ENCODE results near the gene HTR3B. TPM values are rescaled to one million over a fixed set of nuclear protein-coding genes. Genes with fewer than 3 reads are reported as not detected.
"Not testable (repeated sequence)": the region's sequence is repeated elsewhere in the genome, so short reads cannot be mapped to it uniquely, and the experiment has no call there.

HTR3B gene
- polyA plus RNA-seq, 1 of the 3 experiments (the other 2 are of a cell fraction), result not detected

DNA sequence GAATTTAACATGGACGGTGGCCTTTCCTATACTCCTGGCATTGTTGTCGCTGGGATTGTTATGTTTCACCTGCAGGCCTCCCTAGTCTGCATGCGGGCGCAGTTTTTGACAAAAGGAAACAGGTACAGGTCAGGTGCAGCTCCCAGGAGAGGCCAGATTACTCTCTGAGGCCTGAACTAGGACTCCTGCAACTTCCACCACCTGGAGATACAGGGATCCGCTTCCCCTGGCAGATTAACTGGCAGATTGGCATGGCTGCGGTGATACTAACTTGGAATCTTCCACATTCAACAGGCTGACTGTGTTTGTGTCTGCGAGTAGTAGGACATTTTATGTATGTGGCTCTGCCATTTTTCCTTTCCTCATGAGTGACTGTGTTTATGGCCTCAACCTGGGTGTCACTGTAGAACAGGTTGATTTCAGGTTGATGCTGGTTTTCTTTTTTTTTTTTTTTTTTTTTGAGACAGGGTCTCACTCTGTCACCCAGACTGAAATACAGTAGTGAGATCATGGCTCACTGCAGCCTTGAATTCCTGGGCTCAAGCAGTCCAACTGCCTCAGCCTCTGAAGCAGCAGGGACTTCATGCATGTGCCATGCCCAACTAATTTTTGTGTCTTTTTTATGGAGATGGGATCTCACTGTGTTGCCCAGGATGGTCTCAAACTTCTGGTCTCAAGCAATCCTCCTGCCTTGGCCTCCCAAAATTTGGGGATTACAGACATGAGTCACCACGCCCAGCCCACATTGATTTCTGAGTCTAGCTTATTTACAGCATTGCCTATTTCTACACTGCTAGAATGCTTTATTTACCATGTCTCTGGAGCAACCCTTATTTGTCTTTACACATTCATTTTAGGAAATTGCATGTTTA, 27.6 kb upstream of the HTR3B start:
- no peak for DNase-seq
- Histone ChIP-seq H4K20me1 (ENCODE audit: insufficient read depth) (no peaks in the 10 kb centered on the region), H3K9me2 (no peaks in the 10 kb centered on the region), H3K9me3 (no peaks in the 10 kb centered on the region), H3K79me2 (ENCODE audit: insufficient read depth) (peaks cover 31% of the 10 kb centered on the region; the same call in 1 of the 2 replicates), H3K27ac (ENCODE audit: low read depth in 2 of 2, low read length in 1 of 2) (no peak overlapping the region), H3K27me3 (ENCODE audit: insufficient read depth) (no peaks in the 10 kb centered on the region), H3K4me1 (ENCODE audit: control insufficient read depth in 1 of 2, insufficient read depth in 2 of 2, low read depth in 1 of 2, low read length in 1 of 2) (peaks cover 8 to 10% of the 10 kb centered on the region in 2 experiments; a peak in 3 of 4 replicates), H3K36me3 (replicated peaks in 1 of 2; ENCODE audit: control insufficient read depth in 1 of 2, insufficient read depth in 2 of 2, low read length in 1 of 2) (no peaks in the 10 kb centered on the region), H3K4me2 (no peak overlapping the region), H3F3A (replicated peaks; ENCODE audit: insufficient read depth) (no peaks in the 10 kb centered on the region), H3K9ac (no peak overlapping the region), H3K4me3 (ENCODE audit: low read depth in 2 of 2, low read length in 1 of 2) (no peak overlapping the region), H2AFZ (ENCODE audit: low read depth) (no peak overlapping the region)
- WGBS (ENCODE audit: low lambda C conversion rate), result 91% methylated on average over 6 of the region's 8 CpGs
- ChIA-PET POLR2A (no interaction called here), CTCF (interaction anchor here (1.3 to 1.6 kb wide), 2 partner anchors 19 to 384 kb away, joined by 4 to 7 read pairs; no protein-coding TSS in a partner anchor)
- no peak for TF ChIP-seq SIN3A (IDR thresholded peaks at IDR 0.05; ENCODE audit: borderline replicate concordance, low read depth, low read length)
- TF ChIP-seq POLR2AphosphoS5 (IDR thresholded peaks at IDR 0.05; ENCODE audit: low read depth, low read length), result no peak
- TF ChIP-seq, protein P1, sequence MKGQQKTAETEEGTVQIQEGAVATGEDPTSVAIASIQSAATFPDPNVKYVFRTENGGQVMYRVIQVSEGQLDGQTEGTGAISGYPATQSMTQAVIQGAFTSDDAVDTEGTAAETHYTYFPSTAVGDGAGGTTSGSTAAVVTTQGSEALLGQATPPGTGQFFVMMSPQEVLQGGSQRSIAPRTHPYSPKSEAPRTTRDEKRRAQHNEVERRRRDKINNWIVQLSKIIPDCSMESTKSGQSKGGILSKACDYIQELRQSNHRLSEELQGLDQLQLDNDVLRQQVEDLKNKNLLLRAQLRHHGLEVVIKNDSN (IDR thresholded peaks at IDR 0.05; ENCODE audit: borderline replicate concordance, low read depth), result no peak
- TF ChIP-seq MXI1 (IDR thresholded peaks at IDR 0.05; ENCODE audit: low read depth, low read length), result no peak
- TF ChIP-seq NRF1 (IDR thresholded peaks at IDR 0.05; ENCODE audit: low read depth, low read length), result no peak
- TF ChIP-seq, protein P2, sequence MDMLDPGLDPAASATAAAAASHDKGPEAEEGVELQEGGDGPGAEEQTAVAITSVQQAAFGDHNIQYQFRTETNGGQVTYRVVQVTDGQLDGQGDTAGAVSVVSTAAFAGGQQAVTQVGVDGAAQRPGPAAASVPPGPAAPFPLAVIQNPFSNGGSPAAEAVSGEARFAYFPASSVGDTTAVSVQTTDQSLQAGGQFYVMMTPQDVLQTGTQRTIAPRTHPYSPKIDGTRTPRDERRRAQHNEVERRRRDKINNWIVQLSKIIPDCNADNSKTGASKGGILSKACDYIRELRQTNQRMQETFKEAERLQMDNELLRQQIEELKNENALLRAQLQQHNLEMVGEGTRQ (IDR thresholded peaks at IDR 0.05; ENCODE audit: borderline replicate concordance, low read depth, low read length), result no peak
- no peak for TF ChIP-seq FOXJ3 (CRISPR knock-in tag; IDR thresholded peaks at IDR 0.05)

DNA sequence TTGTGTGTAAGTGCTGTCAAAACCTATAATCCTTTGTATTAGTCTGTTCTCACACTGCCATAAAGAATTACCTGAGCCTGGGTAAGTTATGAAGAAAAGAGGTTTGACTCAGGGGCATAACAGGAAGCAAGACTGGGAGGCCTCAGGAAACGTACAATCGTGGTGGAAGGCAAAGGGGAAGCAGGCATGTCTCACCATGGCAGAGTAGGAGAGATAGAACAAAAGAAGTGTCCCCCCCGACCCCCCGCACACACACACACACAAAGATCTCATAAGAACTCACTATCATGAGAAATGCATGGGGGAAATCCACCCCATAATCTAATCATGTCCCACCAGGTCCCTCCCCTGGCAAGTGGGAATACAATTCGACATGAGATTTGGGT, 26.9 kb upstream of the HTR3B start:
- H3K9me3 ChIP-seq, result no peaks in the 10 kb centered on the region
- H3K4me2 ChIP-seq, result no peak overlapping the region
- TF ChIP-seq EP300 (IDR thresholded peaks at IDR 0.05; ENCODE audit: borderline replicate concordance in 1 of 2, low read depth in 1 of 2, low read length in 1 of 2) (no peak), TEAD4 (IDR thresholded peaks at IDR 0.05; ENCODE audit: borderline replicate concordance, insufficient read depth) (no peak), TAF1 (IDR thresholded peaks at IDR 0.05; ENCODE audit: borderline replicate concordance, low read depth, low read length) (no peak), GABPA (IDR thresholded peaks at IDR 0.05; ENCODE audit: low read depth) (no peak), MXI1 (IDR thresholded peaks at IDR 0.05; ENCODE audit: low read depth, low read length) (no peak), NFIC (IDR thresholded peaks at IDR 0.05; ENCODE audit: borderline replicate concordance) (no peak), TCF12 (IDR thresholded peaks at IDR 0.05) (no peak), CHD2 (IDR thresholded peaks at IDR 0.05; ENCODE audit: low read length, partially characterized antibody) (no peak), JUND (IDR thresholded peaks at IDR 0.05) (no peak), POLR2AphosphoS5 (IDR thresholded peaks at IDR 0.05; ENCODE audit: low read depth, low read length) (no peak), ELF1 (IDR thresholded peaks at IDR 0.05) (no peak)
- TF ChIP-seq, protein P3, sequence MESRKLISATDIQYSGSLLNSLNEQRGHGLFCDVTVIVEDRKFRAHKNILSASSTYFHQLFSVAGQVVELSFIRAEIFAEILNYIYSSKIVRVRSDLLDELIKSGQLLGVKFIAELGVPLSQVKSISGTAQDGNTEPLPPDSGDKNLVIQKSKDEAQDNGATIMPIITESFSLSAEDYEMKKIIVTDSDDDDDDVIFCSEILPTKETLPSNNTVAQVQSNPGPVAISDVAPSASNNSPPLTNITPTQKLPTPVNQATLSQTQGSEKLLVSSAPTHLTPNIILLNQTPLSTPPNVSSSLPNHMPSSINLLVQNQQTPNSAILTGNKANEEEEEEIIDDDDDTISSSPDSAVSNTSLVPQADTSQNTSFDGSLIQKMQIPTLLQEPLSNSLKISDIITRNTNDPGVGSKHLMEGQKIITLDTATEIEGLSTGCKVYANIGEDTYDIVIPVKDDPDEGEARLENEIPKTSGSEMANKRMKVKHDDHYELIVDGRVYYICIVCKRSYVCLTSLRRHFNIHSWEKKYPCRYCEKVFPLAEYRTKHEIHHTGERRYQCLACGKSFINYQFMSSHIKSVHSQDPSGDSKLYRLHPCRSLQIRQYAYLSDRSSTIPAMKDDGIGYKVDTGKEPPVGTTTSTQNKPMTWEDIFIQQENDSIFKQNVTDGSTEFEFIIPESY (IDR thresholded peaks at IDR 0.05; ENCODE audit: borderline replicate concordance, low read depth), result no peak
- H3K27ac ChIP-seq (ENCODE audit: low read depth in 2 of 2, low read length in 1 of 2), result no peak overlapping the region
- H3K4me1 ChIP-seq (ENCODE audit: control insufficient read depth in 1 of 2, insufficient read depth in 2 of 2, low read depth in 1 of 2, low read length in 1 of 2), result peaks cover 7 to 10% of the 10 kb centered on the region in 2 experiments; a peak in 3 of 4 replicates
- H3K9me2 ChIP-seq, result no peaks in the 10 kb centered on the region
- no peak for DNase-seq
- H3K27me3 ChIP-seq (ENCODE audit: insufficient read depth), result no peaks in the 10 kb centered on the region
- CTCF ChIA-PET, result no interaction called here
- peaks cover 24% of the 10 kb centered on the region; the same call in 1 of the 2 replicates for H3K79me2 ChIP-seq (ENCODE audit: insufficient read depth)
- no peaks in the 10 kb centered on the region for H3F3A ChIP-seq (replicated peaks; ENCODE audit: insufficient read depth)
- POLR2A ChIA-PET, result no interaction called here
- no peak overlapping the region for H3K4me3 ChIP-seq (ENCODE audit: low read depth in 2 of 2, low read length in 1 of 2)
- H2AFZ ChIP-seq (ENCODE audit: low read depth), result no peak overlapping the region
- no peak overlapping the region for H3K9ac ChIP-seq
- H4K20me1 ChIP-seq (ENCODE audit: insufficient read depth), result no peaks in the 10 kb centered on the region
- 85% methylated on average over 5 of the region's 5 CpGs for WGBS (ENCODE audit: low lambda C conversion rate)
- no peaks in the 10 kb centered on the region for H3K36me3 ChIP-seq (replicated peaks in 1 of 2; ENCODE audit: control insufficient read depth in 1 of 2, insufficient read depth in 2 of 2, low read length in 1 of 2)

DNA sequence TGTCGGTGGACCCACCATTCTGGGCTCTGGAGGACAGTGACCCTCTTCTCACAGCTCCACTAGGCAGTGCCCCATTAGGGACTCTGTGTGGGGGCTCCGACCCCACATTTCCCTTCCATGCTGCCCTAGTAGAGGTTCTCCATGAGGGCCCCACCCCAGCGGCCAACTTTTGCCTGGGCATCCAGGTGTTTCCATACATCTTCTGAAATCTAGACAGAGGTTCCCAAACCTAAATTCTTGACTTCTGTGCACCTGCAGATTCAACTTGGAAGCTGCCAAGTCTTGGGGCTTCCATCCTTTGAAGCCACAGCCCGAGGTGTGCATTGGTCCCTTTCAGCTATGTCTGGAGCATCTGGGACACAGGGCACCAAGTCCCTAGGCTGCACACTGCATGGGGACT, 25.1 kb upstream of the HTR3B start:
- POLR2A ChIA-PET, CTCF ChIA-PET: not testable (repeated sequence)

More for the DNA sequence above, 25.1 kb upstream of the HTR3B start:
- not testable (repeated sequence) for H4K20me1 ChIP-seq (ENCODE audit: insufficient read depth); H3K9me3 ChIP-seq; H3K9me2 ChIP-seq; H3K4me2 ChIP-seq; H3F3A ChIP-seq (replicated peaks; ENCODE audit: insufficient read depth); H3K4me3 ChIP-seq (ENCODE audit: low read depth in 2 of 2, low read length in 1 of 2); H3K79me2 ChIP-seq (ENCODE audit: insufficient read depth); H2AFZ ChIP-seq (ENCODE audit: low read depth); H3K27me3 ChIP-seq (ENCODE audit: insufficient read depth); H3K27ac ChIP-seq (ENCODE audit: low read depth in 2 of 2, low read length in 1 of 2); H3K9ac ChIP-seq; DNase-seq; H3K4me1 ChIP-seq (ENCODE audit: control insufficient read depth in 1 of 2, insufficient read depth in 2 of 2, low read depth in 1 of 2, low read length in 1 of 2); H3K36me3 ChIP-seq (replicated peaks in 1 of 2; ENCODE audit: control insufficient read depth in 1 of 2, insufficient read depth in 2 of 2, low read length in 1 of 2)
- WGBS (ENCODE audit: low lambda C conversion rate), result 58% methylated on average over 2 of the region's 4 CpGs
